A549 (cell line): ENCODE data around the gene ADPRS. TPM values are rescaled to one million over a fixed set of nuclear protein-coding genes. Genes with fewer than 3 reads are reported as not detected.

Experiments used
- ATAC-seq, 2 experiments: fragments of 200-7000 bp in 1 of 2; fragments of >200 bp in 1 of 2; cut with Nextera tagmentation in 1 of 2; cut with Tn5 transposase in 1 of 2; 3 replicates each; pipeline versions ENCODE4 v1.8.0 to v1.9.1; 2018 to 2020; ENCODE audit warnings: mild to moderate bottlenecking in 1 of 2, moderate library complexity in 1 of 2
- CTCF ChIA-PET: fragments of 300-600 bp; sonication (Branson Sonifier 250); formaldehyde crosslinking; extraction: SDS; loops from one replicate; lab custom pipeline; 2021; ENCODE audit warnings: antibody characterized with exemption, inconsistent platforms; lab: Yijun Ruan, JAX
- POLR2A ChIA-PET: fragments of 350-600 bp; formaldehyde crosslinking; extraction: SDS; loops from one replicate; lab custom pipeline; 2021; ENCODE audit warnings: antibody characterized with exemption, inconsistent platforms; lab: Yijun Ruan, JAX
- DNase-seq, 2 experiments: peaks; one replicate each; pipeline versions ENCODE4 v3.0.0 to v3.0.0-alpha.2; 2011 to 2016; ENCODE audit warnings: low read depth in 1 of 2, low spot score in 1 of 2
- FAIRE-seq: peaks from 2 replicates; lab custom pipeline; 2011; peaks lifted over from hg19 to GRCh38; lab: Jason Lieb, UNC
- H3K27ac ChIP-seq, 2 experiments: fragments of >200 bp; sonication (Bioruptor Twin); formaldehyde crosslinking; 3 replicates each; pipeline ENCODE4 v1.5.1; 2016 to 2017
- H3K4me1 ChIP-seq: fragments of >200 bp; sonication (Bioruptor Twin); formaldehyde crosslinking; 3 replicates; pipeline ENCODE4 v1.6.1; 2016
- H3K4me2 ChIP-seq: fragments of >200 bp; sonication (Bioruptor Twin); formaldehyde crosslinking; 3 replicates; pipeline ENCODE4 v1.6.1; 2016
- H3K4me3 ChIP-seq: fragments of >200 bp; sonication (Bioruptor Twin); formaldehyde crosslinking; 3 replicates; pipeline ENCODE4 v1.5.1; 2016
- H3K9me3 ChIP-seq: fragments of >200 bp; sonication (Bioruptor Twin); formaldehyde crosslinking; 3 replicates; pipeline ENCODE4 v1.6.1; 2016
- BHLHE40 ChIP-seq: IDR thresholded peaks from 2 replicates; pipeline ENCODE4 v1.6.1; 2012; ENCODE audit warnings: low read depth, low read length, inconsistent platforms
- CBX2 ChIP-seq: fragments of 200-600 bp; sonication (generic); IDR thresholded peaks from 2 replicates; pipeline ENCODE4 v1.6.1; 2016; ENCODE audit warnings: low read depth, mild to moderate bottlenecking, borderline replicate concordance
- CEBPB ChIP-seq, 2 experiments: fragments of >200 bp in 1 of 2; sonication (Bioruptor Twin) in 1 of 2; formaldehyde crosslinking in 1 of 2; IDR thresholded peaks; 2 replicates each; pipeline ENCODE4 v1.6.1; 2012 to 2016
- CHD4 ChIP-seq: fragments of 200-600 bp; sonication (generic); IDR thresholded peaks from 2 replicates; pipeline ENCODE4 v1.6.1; 2016; ENCODE audit warnings: antibody characterized with exemption, mild to moderate bottlenecking, borderline replicate concordance
- EHF ChIP-seq: fragments of 250-450 bp; sonication (Bioruptor Pico); IDR thresholded peaks from 2 replicates; pipeline ENCODE4 v1.5.0; 2020; ENCODE audit warnings: mild to moderate bottlenecking
- EHMT2 ChIP-seq: fragments of 200-600 bp; sonication (generic); IDR thresholded peaks from 2 replicates; pipeline ENCODE4 v1.6.1; 2016; ENCODE audit warnings: antibody characterized with exemption, low read depth, mild to moderate bottlenecking, moderate library complexity
- GATA3 ChIP-seq: IDR thresholded peaks from 2 replicates; pipeline ENCODE4 v1.6.1; 2012; ENCODE audit warnings: borderline replicate concordance
- HDAC2 ChIP-seq: fragments of 200-600 bp; sonication (generic); IDR thresholded peaks from 2 replicates; pipeline ENCODE4 v1.6.1; 2016
- HOXA7 ChIP-seq: fragments of 250-450 bp; sonication (Bioruptor Pico); IDR thresholded peaks from 2 replicates; pipeline ENCODE4 v1.5.0; 2020; ENCODE audit warnings: mild to moderate bottlenecking, moderate library complexity
- HOXB5 ChIP-seq: fragments of 250-450 bp; sonication (Bioruptor Pico); IDR thresholded peaks from 2 replicates; pipeline ENCODE4 v1.5.0; 2020; ENCODE audit warnings: mild to moderate bottlenecking, moderate library complexity
- JUN ChIP-seq, 2 experiments: fragments of >200 bp; sonication (Bioruptor Twin); formaldehyde crosslinking; IDR thresholded peaks; 2 replicates in 1 of 2; 3 replicates in 1 of 2; pipeline ENCODE4 v1.6.1; 2016 to 2017
- JUNB ChIP-seq: fragments of >200 bp; sonication (Bioruptor Twin); formaldehyde crosslinking; IDR thresholded peaks from 2 replicates; pipeline ENCODE4 v1.6.1; 2016
- MAFK ChIP-seq: fragments of 450-650 bp; IDR thresholded peaks from 2 replicates; pipeline ENCODE4 v1.6.1; 2014; ENCODE audit not compliant: partially characterized antibody
- POLR2A ChIP-seq: IDR thresholded peaks from 2 replicates; pipeline ENCODE4 v1.6.1; 2012; ENCODE audit warnings: mild to moderate bottlenecking, low read length
- POLR2AphosphoS2 ChIP-seq: conservative IDR thresholded peaks from 2 replicates; pipeline ENCODE4 v1.6.1; 2012; ENCODE audit warnings: low read length, improper control_type of control experiment, inconsistent platforms
- RARB ChIP-seq: fragments of 250-450 bp; sonication (Bioruptor Pico); IDR thresholded peaks from 2 replicates; pipeline ENCODE4 v1.8.0; 2021; ENCODE audit warnings: mild to moderate bottlenecking, moderate library complexity
- TP53 ChIP-seq: fragments of 250-450 bp; sonication (Bioruptor Pico); IDR thresholded peaks from 2 replicates; pipeline ENCODE4 v1.5.0; 2021; ENCODE audit warnings: mild to moderate bottlenecking, moderate library complexity
- ZNF302 ChIP-seq: fragments of 250-450 bp; sonication (Bioruptor Pico); IDR thresholded peaks from 2 replicates; pipeline ENCODE4 v1.9.0; 2021; ENCODE audit warnings: inconsistent platforms, mild to moderate bottlenecking, moderate library complexity
- ZSCAN20 ChIP-seq: fragments of 250-450 bp; sonication (Bioruptor Pico); IDR thresholded peaks from 2 replicates; pipeline ENCODE4 v1.8.0; 2022; ENCODE audit warnings: mild to moderate bottlenecking, moderate library complexity
- WGBS: methylation state at CpG from one replicate; pipeline ENCODE4 v1.1.6; 2017; ENCODE audit errors: missing lambda C conversion rate; 5-methylcytosine and 5-hydroxymethylcytosine counted together
- polyA plus RNA-seq, 4 experiments: library from polyadenylated mRNA; depleted of rRNA in 3 of 4; stranded (reverse); fragments of >200 nt; fragmentation: RNase III in 1 of 4; extraction: RNeasy Plus Mini Kit Qiagen cat#74134 plus additional on column Dnase treatment in 1 of 4; gene quantifications; 2 replicates in 3 of 4; 3 replicates in 1 of 4; pipeline ENCODE4 v1.2.3, GENCODE V29; 2011 to 2017
- TF ChIP-seq, protein P1 (sequence below): IDR thresholded peaks from 2 replicates; pipeline ENCODE4 v1.6.1; 2012; ENCODE audit warnings: low read depth, borderline replicate concordance
- TF ChIP-seq, protein P2 (sequence below): fragments of 450-650 bp; IDR thresholded peaks from 2 replicates; pipeline ENCODE4 v1.6.1; 2014; ENCODE audit warnings: antibody characterized with exemption
- TF ChIP-seq, protein P3 (sequence below): fragments of >200 bp; sonication (Bioruptor Twin); formaldehyde crosslinking; IDR thresholded peaks from 3 replicates; pipeline ENCODE4 v1.5.1; 2016
- TF ChIP-seq, protein P4 (sequence below): fragments of 200-600 bp; sonication (generic); IDR thresholded peaks from 2 replicates; pipeline ENCODE4 v1.6.1; 2016; ENCODE audit warnings: antibody characterized with exemption, mild to moderate bottlenecking, moderate library complexity
- TF ChIP-seq, protein P5 (sequence below): fragments of 250-450 bp; sonication (Bioruptor Pico); IDR thresholded peaks from 2 replicates; pipeline ENCODE4 v1.5.0; 2021; ENCODE audit warnings: mild to moderate bottlenecking, moderate library complexity, borderline replicate concordance

Gene ADPRS
- polyA plus RNA-seq, 2 of the 4 experiments (the other 2 are of a cell fraction), result 14.6 to 15.2 TPM

DNA sequence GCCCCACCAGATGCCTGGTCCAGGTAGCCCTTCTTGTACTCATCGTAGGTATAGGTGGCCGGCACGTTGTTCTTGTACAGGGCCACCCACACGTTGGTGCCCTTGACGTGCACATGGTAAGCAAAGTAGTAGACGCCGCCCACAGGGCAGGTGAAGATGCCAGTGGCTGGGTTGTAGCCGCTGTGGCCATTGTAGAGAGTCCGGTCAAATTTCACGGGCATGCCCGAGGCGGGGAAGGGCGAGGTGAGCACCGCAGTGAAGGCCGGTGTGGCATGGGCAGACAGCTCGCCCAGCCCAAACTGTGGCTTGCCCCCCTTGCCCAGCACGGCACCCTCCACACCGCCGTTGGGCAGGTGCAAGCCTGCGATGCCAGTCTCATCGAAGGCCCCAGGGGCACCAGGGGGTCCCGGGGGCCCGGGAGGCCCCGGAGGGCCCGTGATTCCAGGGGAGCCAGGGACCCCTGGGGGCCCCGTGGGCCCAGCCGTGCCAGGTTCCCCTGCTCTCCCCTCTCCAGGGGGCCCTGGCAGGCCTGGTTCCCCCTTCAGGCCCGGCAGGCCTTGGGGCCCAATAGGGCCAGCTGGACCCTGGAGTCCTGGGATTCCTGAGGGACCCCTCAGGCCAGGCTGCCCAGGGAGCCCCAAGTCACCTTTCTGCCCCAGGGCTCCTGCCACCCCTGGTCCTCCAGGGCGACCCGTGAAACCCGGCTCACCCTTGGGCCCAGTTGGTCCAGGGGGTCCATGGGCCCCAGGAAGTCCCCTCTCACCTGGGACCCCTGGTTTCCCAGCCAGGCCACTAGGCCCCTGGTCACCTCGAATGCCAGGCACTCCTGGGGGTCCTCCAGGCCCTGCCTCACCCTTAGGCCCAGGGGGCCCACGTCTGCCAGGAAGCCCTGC is 9.2 kb downstream of the ADPRS start:
- ChIA-PET CTCF (interaction anchor here (0.7 to 13.6 kb wide), 5 partner anchors 8 to 322 kb away, joined by 3 to 147 read pairs (median 3); no protein-coding TSS in a partner anchor), POLR2A (interaction anchor here (1.1 kb wide), 1 partner anchor 52 kb away, joined by 3 read pairs; the partner anchor contains the start of gene TRAPPC3)
- H3K4me2 ChIP-seq, result no peak overlapping the region
- TF ChIP-seq ZSCAN20 (CRISPR knock-in tag) (no peak), BHLHE40 (no peak), HOXB5 (no peak), JUNB (no peak), EHF (CRISPR knock-in tag) (no peak), MAFK (no peak)
- TF ChIP-seq, protein P1, sequence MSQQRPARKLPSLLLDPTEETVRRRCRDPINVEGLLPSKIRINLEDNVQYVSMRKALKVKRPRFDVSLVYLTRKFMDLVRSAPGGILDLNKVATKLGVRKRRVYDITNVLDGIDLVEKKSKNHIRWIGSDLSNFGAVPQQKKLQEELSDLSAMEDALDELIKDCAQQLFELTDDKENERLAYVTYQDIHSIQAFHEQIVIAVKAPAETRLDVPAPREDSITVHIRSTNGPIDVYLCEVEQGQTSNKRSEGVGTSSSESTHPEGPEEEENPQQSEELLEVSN, result no peak
- TF ChIP-seq, protein P2, sequence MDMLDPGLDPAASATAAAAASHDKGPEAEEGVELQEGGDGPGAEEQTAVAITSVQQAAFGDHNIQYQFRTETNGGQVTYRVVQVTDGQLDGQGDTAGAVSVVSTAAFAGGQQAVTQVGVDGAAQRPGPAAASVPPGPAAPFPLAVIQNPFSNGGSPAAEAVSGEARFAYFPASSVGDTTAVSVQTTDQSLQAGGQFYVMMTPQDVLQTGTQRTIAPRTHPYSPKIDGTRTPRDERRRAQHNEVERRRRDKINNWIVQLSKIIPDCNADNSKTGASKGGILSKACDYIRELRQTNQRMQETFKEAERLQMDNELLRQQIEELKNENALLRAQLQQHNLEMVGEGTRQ, result no peak
- no peaks in the 10 kb centered on the region for H3K9me3 ChIP-seq
- H3K4me3 ChIP-seq, result no peak overlapping the region
- ATAC-seq, result no peak
- FAIRE-seq, result no peak
- WGBS, result 93% methylated on average over 12 of the region's 33 CpGs
- peak overlapping the region in 1 of 2 experiments; percentile 80; a peak in 2 of 6 replicates for H3K27ac ChIP-seq
- DNase-seq, result no peak
- H3K4me1 ChIP-seq, result no peaks in the 10 kb centered on the region

DNA sequence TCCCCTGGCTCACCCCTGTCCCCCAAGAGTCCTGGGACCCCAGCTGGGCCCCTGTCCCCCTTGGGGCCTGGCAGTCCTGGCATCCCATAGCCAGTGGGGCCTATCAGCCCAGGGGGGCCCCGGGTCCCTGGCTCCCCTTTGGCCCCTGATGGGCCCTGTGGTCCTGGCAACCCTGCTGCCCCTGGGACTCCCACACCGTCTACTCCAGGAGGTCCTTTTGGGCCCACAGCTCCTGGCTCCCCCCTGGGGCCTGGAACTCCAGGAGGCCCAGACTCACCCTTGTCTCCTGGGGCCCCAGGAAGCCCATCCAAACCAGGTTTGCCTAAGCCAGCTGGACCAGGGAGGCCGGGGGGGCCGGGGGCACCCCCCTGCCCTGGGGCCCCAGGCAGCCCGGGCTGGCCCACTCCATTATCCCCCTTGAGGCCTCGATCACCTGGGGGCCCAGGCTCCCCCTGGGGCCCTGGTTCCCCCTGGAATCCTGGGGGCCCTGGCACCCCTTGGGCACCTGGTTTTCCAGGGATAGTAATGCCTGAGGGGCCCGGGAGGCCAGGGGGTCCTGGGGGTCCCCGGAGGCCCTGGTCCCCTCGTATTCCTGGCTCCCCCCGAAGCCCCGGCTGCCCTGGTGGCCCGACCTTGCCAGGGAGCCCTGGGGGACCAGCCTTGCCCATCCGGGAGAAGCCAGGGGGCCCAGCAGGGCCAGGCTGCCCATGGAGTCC is 10.1 kb downstream of the ADPRS start:
- H3K4me2 ChIP-seq, result no peak overlapping the region
- H3K4me3 ChIP-seq, result no peak overlapping the region
- WGBS, result no CpG with 5 or more reads among the region's 13 CpGs
- POLR2A ChIA-PET, result no interaction called here
- H3K4me1 ChIP-seq, result no peaks in the 10 kb centered on the region
- H3K9me3 ChIP-seq, result no peaks in the 10 kb centered on the region
- FAIRE-seq, result no peak
- H3K27ac ChIP-seq, result peak overlapping the region in 1 of 2 experiments; percentile 80; a peak in 3 of 6 replicates
- ATAC-seq, result peak in 1 of 2 experiments; percentile 3; a peak in 3 of 6 replicates
- CTCF ChIA-PET, result interaction anchor here (1.1 to 13.6 kb wide), 4 partner anchors 12 to 201 kb away, joined by 4 to 147 read pairs (median 5); no protein-coding TSS in a partner anchor
- TF ChIP-seq POLR2AphosphoS2, result no peak
- no peak for TF ChIP-seq TP53
- TF ChIP-seq, protein P3, sequence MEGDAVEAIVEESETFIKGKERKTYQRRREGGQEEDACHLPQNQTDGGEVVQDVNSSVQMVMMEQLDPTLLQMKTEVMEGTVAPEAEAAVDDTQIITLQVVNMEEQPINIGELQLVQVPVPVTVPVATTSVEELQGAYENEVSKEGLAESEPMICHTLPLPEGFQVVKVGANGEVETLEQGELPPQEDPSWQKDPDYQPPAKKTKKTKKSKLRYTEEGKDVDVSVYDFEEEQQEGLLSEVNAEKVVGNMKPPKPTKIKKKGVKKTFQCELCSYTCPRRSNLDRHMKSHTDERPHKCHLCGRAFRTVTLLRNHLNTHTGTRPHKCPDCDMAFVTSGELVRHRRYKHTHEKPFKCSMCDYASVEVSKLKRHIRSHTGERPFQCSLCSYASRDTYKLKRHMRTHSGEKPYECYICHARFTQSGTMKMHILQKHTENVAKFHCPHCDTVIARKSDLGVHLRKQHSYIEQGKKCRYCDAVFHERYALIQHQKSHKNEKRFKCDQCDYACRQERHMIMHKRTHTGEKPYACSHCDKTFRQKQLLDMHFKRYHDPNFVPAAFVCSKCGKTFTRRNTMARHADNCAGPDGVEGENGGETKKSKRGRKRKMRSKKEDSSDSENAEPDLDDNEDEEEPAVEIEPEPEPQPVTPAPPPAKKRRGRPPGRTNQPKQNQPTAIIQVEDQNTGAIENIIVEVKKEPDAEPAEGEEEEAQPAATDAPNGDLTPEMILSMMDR, result no peak
- TF ChIP-seq GATA3, result no peak
- no peak for TF ChIP-seq RARB (CRISPR knock-in tag)
- TF ChIP-seq EHMT2, result no peak
- TF ChIP-seq, protein P4, sequence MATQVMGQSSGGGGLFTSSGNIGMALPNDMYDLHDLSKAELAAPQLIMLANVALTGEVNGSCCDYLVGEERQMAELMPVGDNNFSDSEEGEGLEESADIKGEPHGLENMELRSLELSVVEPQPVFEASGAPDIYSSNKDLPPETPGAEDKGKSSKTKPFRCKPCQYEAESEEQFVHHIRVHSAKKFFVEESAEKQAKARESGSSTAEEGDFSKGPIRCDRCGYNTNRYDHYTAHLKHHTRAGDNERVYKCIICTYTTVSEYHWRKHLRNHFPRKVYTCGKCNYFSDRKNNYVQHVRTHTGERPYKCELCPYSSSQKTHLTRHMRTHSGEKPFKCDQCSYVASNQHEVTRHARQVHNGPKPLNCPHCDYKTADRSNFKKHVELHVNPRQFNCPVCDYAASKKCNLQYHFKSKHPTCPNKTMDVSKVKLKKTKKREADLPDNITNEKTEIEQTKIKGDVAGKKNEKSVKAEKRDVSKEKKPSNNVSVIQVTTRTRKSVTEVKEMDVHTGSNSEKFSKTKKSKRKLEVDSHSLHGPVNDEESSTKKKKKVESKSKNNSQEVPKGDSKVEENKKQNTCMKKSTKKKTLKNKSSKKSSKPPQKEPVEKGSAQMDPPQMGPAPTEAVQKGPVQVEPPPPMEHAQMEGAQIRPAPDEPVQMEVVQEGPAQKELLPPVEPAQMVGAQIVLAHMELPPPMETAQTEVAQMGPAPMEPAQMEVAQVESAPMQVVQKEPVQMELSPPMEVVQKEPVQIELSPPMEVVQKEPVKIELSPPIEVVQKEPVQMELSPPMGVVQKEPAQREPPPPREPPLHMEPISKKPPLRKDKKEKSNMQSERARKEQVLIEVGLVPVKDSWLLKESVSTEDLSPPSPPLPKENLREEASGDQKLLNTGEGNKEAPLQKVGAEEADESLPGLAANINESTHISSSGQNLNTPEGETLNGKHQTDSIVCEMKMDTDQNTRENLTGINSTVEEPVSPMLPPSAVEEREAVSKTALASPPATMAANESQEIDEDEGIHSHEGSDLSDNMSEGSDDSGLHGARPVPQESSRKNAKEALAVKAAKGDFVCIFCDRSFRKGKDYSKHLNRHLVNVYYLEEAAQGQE, result no peak
- TF ChIP-seq CHD4, result no peak
- no peak for TF ChIP-seq HOXB5
- no peak for TF ChIP-seq HDAC2
- no peak for TF ChIP-seq POLR2A
- no peak for TF ChIP-seq HOXA7 (CRISPR knock-in tag)
- TF ChIP-seq MAFK, result no peak
- TF ChIP-seq CEBPB (IDR thresholded peaks at IDR 0.05), result no peak
- TF ChIP-seq ZNF302 (CRISPR knock-in tag), result no peak
- TF ChIP-seq CBX2, result no peak
- TF ChIP-seq BHLHE40, result no peak
- TF ChIP-seq JUN (IDR thresholded peaks at IDR 0.05), result no peak
- TF ChIP-seq, protein P5, sequence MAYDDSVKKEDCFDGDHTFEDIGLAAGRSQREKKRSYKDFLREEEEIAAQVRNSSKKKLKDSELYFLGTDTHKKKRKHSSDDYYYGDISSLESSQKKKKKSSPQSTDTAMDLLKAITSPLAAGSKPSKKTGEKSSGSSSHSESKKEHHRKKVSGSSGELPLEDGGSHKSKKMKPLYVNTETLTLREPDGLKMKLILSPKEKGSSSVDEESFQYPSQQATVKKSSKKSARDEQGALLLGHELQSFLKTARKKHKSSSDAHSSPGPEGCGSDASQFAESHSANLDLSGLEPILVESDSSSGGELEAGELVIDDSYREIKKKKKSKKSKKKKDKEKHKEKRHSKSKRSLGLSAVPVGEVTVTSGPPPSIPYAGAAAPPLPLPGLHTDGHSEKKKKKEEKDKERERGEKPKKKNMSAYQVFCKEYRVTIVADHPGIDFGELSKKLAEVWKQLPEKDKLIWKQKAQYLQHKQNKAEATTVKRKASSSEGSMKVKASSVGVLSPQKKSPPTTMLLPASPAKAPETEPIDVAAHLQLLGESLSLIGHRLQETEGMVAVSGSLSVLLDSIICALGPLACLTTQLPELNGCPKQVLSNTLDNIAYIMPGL, result no peak
- no peak for DNase-seq
